H1 (cell line): ENCODE data around the gene BCAS1. TPM values are rescaled to one million over a fixed set of nuclear protein-coding genes. Genes with fewer than 3 reads are reported as not detected.

Experiments
- CTCF ChIA-PET: fragments of 300-600 bp; sonication (Branson Sonifier 250); formaldehyde crosslinking; loops from one replicate; lab custom pipeline; 2021; ENCODE audit not compliant: partially characterized antibody; lab: Charles Lee
- POLR2A ChIA-PET: fragments of 300-600 bp; sonication (Branson Sonifier 250); formaldehyde crosslinking; loops from one replicate; lab custom pipeline; 2021; ENCODE audit warnings: inconsistent platforms; ENCODE audit not compliant: partially characterized antibody; lab: Charles Lee
- DNase-seq, 2 experiments: peaks; one replicate each; pipeline versions ENCODE4 v3.0.0 to v3.0.0-alpha.2; 2010 to 2022; ENCODE audit warnings: low spot score in 2 of 2, low read depth in 1 of 2, mixed read lengths in 1 of 2
- FAIRE-seq: peaks from 2 replicates; lab custom pipeline; 2011; peaks lifted over from hg19 to GRCh38; lab: Jason Lieb, UNC
- H2AFZ ChIP-seq: 2 replicates; pipeline ENCODE4 v1.8.1; 2012; ENCODE audit warnings: low read length, inconsistent platforms
- H2AK5ac ChIP-seq: 2 replicates; pipeline ENCODE4 v1.6.1; 2013; ENCODE audit warnings: low read depth, low read length
- H2BK120ac ChIP-seq: replicated peaks from 2 replicates; pipeline ENCODE3; 2013; ENCODE audit warnings: low read depth, low read length, inconsistent platforms
- H2BK12ac ChIP-seq: 2 replicates; pipeline ENCODE4 v1.6.1; 2013; ENCODE audit warnings: low read depth, low read length
- H2BK15ac ChIP-seq: 2 replicates; pipeline ENCODE4 v1.6.1; 2013; ENCODE audit warnings: low read length
- H2BK20ac ChIP-seq: 2 replicates; pipeline ENCODE4 v1.6.1; 2013; ENCODE audit warnings: low read length
- H2BK5ac ChIP-seq: 2 replicates; pipeline ENCODE4 v1.6.1; 2013; ENCODE audit warnings: low read depth, low read length
- H3K14ac ChIP-seq: 2 replicates; pipeline ENCODE4 v1.6.1; 2013; ENCODE audit warnings: inconsistent platforms; ENCODE audit not compliant: insufficient read length
- H3K18ac ChIP-seq: 2 replicates; pipeline ENCODE4 v1.6.1; 2013; ENCODE audit warnings: low read length; ENCODE audit errors: extremely low read depth
- H3K23ac ChIP-seq: 2 replicates; pipeline ENCODE4 v1.6.1; 2013; ENCODE audit warnings: inconsistent platforms; ENCODE audit not compliant: insufficient read length
- H3K23me2 ChIP-seq: 2 replicates; pipeline ENCODE4 v1.6.1; 2013; ENCODE audit warnings: low read depth, low read length
- H3K27ac ChIP-seq: 2 replicates; pipeline ENCODE4 v1.6.1; 2011; ENCODE audit warnings: low read depth, low read length, inconsistent platforms
- H3K27me3 ChIP-seq, 4 experiments: replicated peaks in 1 of 4; 1 replicate in 1 of 4; 2 replicates in 3 of 4; pipeline versions ENCODE4 v1.6.1 to v1.8.1; 2011 to 2013; ENCODE audit warnings: low read length in 3 of 4, mild to moderate bottlenecking in 3 of 4, inconsistent platforms in 2 of 4, mixed read lengths in 2 of 4, moderate library complexity in 1 of 4; ENCODE audit not compliant: control insufficient read depth in 3 of 4, insufficient read depth in 3 of 4; ENCODE audit errors: extremely low read depth in 1 of 4
- H3K36me3 ChIP-seq, 4 experiments: 2 replicates each; pipeline versions ENCODE4 v1.6.1 to v1.8.1; 2011 to 2013; ENCODE audit warnings: mild to moderate bottlenecking in 4 of 4, low read length in 3 of 4, moderate library complexity in 2 of 4, control low read depth in 1 of 4, inconsistent platforms in 1 of 4; ENCODE audit not compliant: insufficient read depth in 4 of 4, control insufficient read depth in 2 of 4
- H3K4ac ChIP-seq: replicated peaks from 2 replicates; pipeline ENCODE3; 2013; ENCODE audit warnings: low read length, low read depth, mixed read lengths, inconsistent platforms; ENCODE audit not compliant: insufficient read length
- H3K4me1 ChIP-seq, 4 experiments: replicated peaks in 1 of 4; 1 replicate in 1 of 4; 2 replicates in 3 of 4; pipeline versions ENCODE4 v1.6.1 to v1.8.1; 2011 to 2013; ENCODE audit warnings: low read length in 3 of 4, inconsistent platforms in 2 of 4, mixed read lengths in 1 of 4; ENCODE audit not compliant: insufficient read depth in 4 of 4, control insufficient read depth in 3 of 4
- H3K4me2 ChIP-seq, 2 experiments: 2 replicates each; pipeline versions ENCODE4 v1.6.1 to v1.8.1; 2011 to 2013; ENCODE audit warnings: low read depth in 2 of 2, low read length in 2 of 2, control low read depth in 1 of 2, inconsistent platforms in 1 of 2, mild to moderate bottlenecking in 1 of 2; ENCODE audit not compliant: insufficient read depth in 1 of 2
- H3K4me3 ChIP-seq, 4 experiments: fragments of 200-600, 300-600 bp in 1 of 4; sonication (generic), shearing (Covaris generic), sonication (Bioruptor Twin) in 1 of 4; 2 replicates each; pipeline versions ENCODE4 v1.5.1 to v1.8.1; 2011 to 2016; ENCODE audit warnings: low read length in 4 of 4, low read depth in 3 of 4, control low read depth in 2 of 4, inconsistent platforms in 2 of 4, mild to moderate bottlenecking in 2 of 4, mixed read lengths in 1 of 4, moderate library complexity in 1 of 4; ENCODE audit not compliant: insufficient read depth in 2 of 4; ENCODE audit errors: extremely low read depth in 1 of 4
- H3K56ac ChIP-seq: replicated peaks from 2 replicates; pipeline ENCODE3; 2013; ENCODE audit warnings: low read depth, mild to moderate bottlenecking, mixed read lengths, low read length, inconsistent platforms; ENCODE audit not compliant: insufficient read length
- H3K79me1 ChIP-seq: 2 replicates; pipeline ENCODE4 v1.6.1; 2013; ENCODE audit warnings: low read depth, low read length, control low read depth
- H3K79me2 ChIP-seq, 2 experiments: 2 replicates each; pipeline versions ENCODE4 v1.6.1 to v1.8.1; 2012 to 2013; ENCODE audit warnings: low read length in 2 of 2, mild to moderate bottlenecking in 2 of 2, inconsistent platforms in 1 of 2; ENCODE audit not compliant: insufficient read depth in 2 of 2, control insufficient read depth in 1 of 2
- H3K9ac ChIP-seq, 4 experiments: replicated peaks in 1 of 4; 1 replicate in 1 of 4; 2 replicates in 3 of 4; pipeline versions ENCODE4 v1.6.1 to v1.8.1; 2011 to 2013; ENCODE audit warnings: low read depth in 3 of 4, low read length in 3 of 4, control low read depth in 2 of 4, mild to moderate bottlenecking in 2 of 4, moderate library complexity in 2 of 4, inconsistent platforms in 1 of 4; ENCODE audit errors: extremely low read depth in 1 of 4
- H3K9me3 ChIP-seq, 2 experiments: 2 replicates each; pipeline versions ENCODE4 v1.6.1 to v1.8.1; 2012 to 2013; ENCODE audit warnings: mild to moderate bottlenecking in 2 of 2, moderate library complexity in 2 of 2, control low read depth in 1 of 2, inconsistent platforms in 1 of 2, low read depth in 1 of 2, low read length in 1 of 2, mixed read lengths in 1 of 2; ENCODE audit not compliant: insufficient read depth in 2 of 2
- H4K20me1 ChIP-seq, 2 experiments: replicated peaks in 1 of 2; 2 replicates each; pipeline versions ENCODE3 to v1.8.1; 2011 to 2013; ENCODE audit warnings: inconsistent platforms in 2 of 2, low read length in 2 of 2, mild to moderate bottlenecking in 1 of 2; ENCODE audit not compliant: insufficient read depth in 2 of 2, control insufficient read depth in 1 of 2
- H4K5ac ChIP-seq: 2 replicates; pipeline ENCODE4 v1.6.1; 2013; ENCODE audit warnings: low read length, low read depth, mixed read lengths, inconsistent platforms; ENCODE audit not compliant: insufficient read length
- H4K8ac ChIP-seq: 2 replicates; pipeline ENCODE4 v1.8.0; 2013; ENCODE audit warnings: mild to moderate bottlenecking, moderate library complexity, low read length, inconsistent platforms; ENCODE audit not compliant: insufficient read depth; ENCODE audit errors: extremely low read depth
- H4K91ac ChIP-seq: replicated peaks from 2 replicates; pipeline ENCODE3; 2013; ENCODE audit warnings: low read length, mixed read lengths, inconsistent platforms; ENCODE audit not compliant: insufficient read length
- ASH2L ChIP-seq: fragments of 200-600, 300-600 bp; sonication (generic); IDR thresholded peaks from one replicate; pipeline ENCODE4 v1.7.1; 2017; ENCODE audit warnings: low read length
- CEBPB ChIP-seq: IDR thresholded peaks from 2 replicates; pipeline ENCODE4 v1.6.1; 2012; ENCODE audit warnings: low read depth, low read length
- CREB1 ChIP-seq: IDR thresholded peaks from 2 replicates; pipeline ENCODE4 v1.6.1; 2012; ENCODE audit warnings: inconsistent platforms
- CTBP2 ChIP-seq: IDR thresholded peaks from 2 replicates; pipeline ENCODE4 v1.7.0; 2011; ENCODE audit warnings: borderline replicate concordance, mild to moderate bottlenecking, moderate library complexity, mixed read lengths, low read length; ENCODE audit not compliant: insufficient read depth, insufficient read length
- EZH2 ChIP-seq: fragments of 200-600 bp; sonication (generic); IDR thresholded peaks from 2 replicates; pipeline ENCODE4 v1.7.1; 2012; ENCODE audit warnings: low read depth, mild to moderate bottlenecking, moderate library complexity, low read length, inconsistent platforms; ENCODE audit not compliant: severe bottlenecking
- HDAC2 ChIP-seq, 2 experiments: fragments of 300-600 bp in 1 of 2; sonication (generic) in 1 of 2; IDR thresholded peaks; 2 replicates each; pipeline ENCODE4 v1.6.1; 2011 to 2012; ENCODE audit warnings: low read depth in 2 of 2, low read length in 2 of 2, mild to moderate bottlenecking in 2 of 2, moderate library complexity in 2 of 2, borderline replicate concordance in 1 of 2, inconsistent platforms in 1 of 2
- MAX ChIP-seq: IDR thresholded peaks from 2 replicates; pipeline ENCODE4 v1.6.1; 2012; ENCODE audit warnings: inconsistent platforms
- NANOG ChIP-seq: IDR thresholded peaks from 2 replicates; pipeline ENCODE4 v1.6.1; 2011; ENCODE audit warnings: low read length, low read depth, mild to moderate bottlenecking, inconsistent platforms; ENCODE audit not compliant: insufficient read depth, poor library complexity, severe bottlenecking
- POLR2AphosphoS5 ChIP-seq: IDR thresholded peaks from 2 replicates; pipeline ENCODE4 v1.6.1; 2011; ENCODE audit warnings: low read depth, low read length
- TAF7 ChIP-seq: optimal IDR thresholded peaks from 2 replicates; pipeline ENCODE3; 2011; ENCODE audit warnings: low read depth, mild to moderate bottlenecking, inconsistent platforms, low read length, moderate library complexity, borderline replicate concordance
- TEAD4 ChIP-seq: IDR thresholded peaks from 2 replicates; pipeline ENCODE4 v1.6.1; 2012; ENCODE audit warnings: low read depth, low read length, inconsistent platforms, mixed read lengths
- WGBS, 2 experiments: shearing (Covaris generic) in 1 of 2; methylation state at CpG; one replicate each; pipeline versions ENCODE4 v1.1.6 to v1.1.7; 2013 to 2015; ENCODE audit warnings: low lambda C conversion rate in 2 of 2, mixed read lengths in 2 of 2, inconsistent platforms in 1 of 2, low coverage in 1 of 2, missing lambda C conversion rate in 1 of 2; ENCODE audit not compliant: insufficient replicate concordance in 2 of 2, insufficient coverage in 1 of 2, insufficient read length in 1 of 2; ENCODE audit errors: extremely low coverage in 1 of 2, missing lambda C conversion rate in 1 of 2; 5-methylcytosine and 5-hydroxymethylcytosine counted together
- polyA plus RNA-seq, 7 experiments: library from polyadenylated mRNA; depleted of rRNA in 3 of 7; stranded (reverse) in 5 of 7; unstranded in 2 of 7; fragments of >200 nt in 5 of 7; fragments of 200-250 nt in 2 of 7; gene quantifications; 1 replicate in 5 of 7; 2 replicates in 1 of 7; 4 replicates in 1 of 7; pipeline versions ENCODE4 v1.2.1 to v1.2.3, GENCODE V29; 2011 to 2013; ENCODE audit warnings: missing spikeins in 2 of 7, mixed read lengths in 2 of 7
- total RNA-seq: library from RNA; stranded (reverse); fragmentation: NEBNext Ultra II Directional; extraction: Animal tissue kit (Norgen Biotek cat#: 25700); gene quantifications from 2 replicates; pipeline ENCODE4 v1.2.1, GENCODE V29; 2021

The BCAS1 gene
- total and polyA plus RNA-seq, 2 of the 8 experiments (the other 6 are each of a cell fraction or from before 2014, with no cell fraction given), result 0.06 to 0.19 TPM

- Histone ChIP-seq H3K4me3 (no peak overlapping the region), H3K18ac (no peak overlapping the region), H3K79me1 (no peaks in the 10 kb centered on the region), H4K5ac (no peak overlapping the region), H2BK20ac (no peak overlapping the region), H2BK120ac (no peak overlapping the region), H3K79me2 (no peaks in the 10 kb centered on the region), H3K36me3 (no peaks in the 10 kb centered on the region), H3K4me2 (no peak overlapping the region), H3K56ac (no peak overlapping the region), H3K27ac (no peak overlapping the region), H2BK15ac (no peak overlapping the region), H3K9ac (no peak overlapping the region), H4K91ac (no peak overlapping the region), H3K4me1 (no peaks in the 10 kb centered on the region), H4K20me1 (no peaks in the 10 kb centered on the region), H4K8ac (no peak overlapping the region), H3K23ac (no peak overlapping the region), H2BK12ac (no peak overlapping the region), H3K23me2 (no peaks in the 10 kb centered on the region; the same call in 1 of the 2 replicates), H2BK5ac (no peak overlapping the region), H3K27me3 (no peaks in the 10 kb centered on the region), H3K14ac (no peak overlapping the region), H3K9me3 (no peaks in the 10 kb centered on the region), H2AFZ (no peak overlapping the region), H3K4ac (no peak overlapping the region), H2AK5ac (no peak overlapping the region)
- POLR2A ChIA-PET, result no interaction called here
- no peak for FAIRE-seq
- DNase-seq, result no peak
- CTCF ChIA-PET, result interaction anchor here (1.2 to 4.9 kb wide), 2 partner anchors 10 to 14 kb away, joined by 3 to 30 read pairs; no protein-coding TSS in a partner anchor
- WGBS, 2 experiments, result 84% methylated on average over 4 of the region's 4 CpGs; no CpG with 5 or more reads in 1 of the 2 experiments
- TF ChIP-seq CEBPB (no peak), TEAD4 (no peak), CREB1 (no peak), TAF7 (no peak), EZH2 (no peak), NANOG (no peak), POLR2AphosphoS5 (no peak), HDAC2 (IDR thresholded peaks at IDR 0.05; ENCODE audit: borderline replicate concordance in 1 of 2, low read depth in 2 of 2, low read length in 2 of 2) (no peak), CTBP2 (no peak), MAX (no peak), ASH2L (no peak)
These were observed 46.3 kb upstream of the BCAS1 start for GRCh38 chr20:54116550-54117235.
